HG02943 (cell line): ENCODE measurements around the gene NDUFA11.

Experiments
- ATAC-seq: cut with Tn5 transposase; IDR thresholded peaks from one replicate; pipeline ENCODE4 v1.9.1; 2021; ENCODE audit warnings: mild to moderate bottlenecking, low read depth, moderate library complexity; ENCODE audit not compliant: unreplicated experiment

The NDUFA11 gene

DNA sequence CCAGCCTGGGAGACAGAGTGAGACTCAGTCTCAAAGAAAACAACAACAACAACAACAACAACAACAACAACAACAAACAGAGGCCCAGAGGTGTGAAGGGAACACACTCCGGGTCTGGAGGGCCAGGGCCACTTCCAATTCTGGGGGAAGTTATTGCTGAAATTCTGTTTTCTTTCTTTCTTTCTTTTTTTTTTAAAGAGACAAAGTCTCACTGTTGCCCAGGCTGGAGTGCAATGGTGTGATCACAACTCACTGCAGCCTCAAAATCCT is 7.0 kb upstream of the NDUFA11 start:
- ATAC-seq, result no peak

DNA sequence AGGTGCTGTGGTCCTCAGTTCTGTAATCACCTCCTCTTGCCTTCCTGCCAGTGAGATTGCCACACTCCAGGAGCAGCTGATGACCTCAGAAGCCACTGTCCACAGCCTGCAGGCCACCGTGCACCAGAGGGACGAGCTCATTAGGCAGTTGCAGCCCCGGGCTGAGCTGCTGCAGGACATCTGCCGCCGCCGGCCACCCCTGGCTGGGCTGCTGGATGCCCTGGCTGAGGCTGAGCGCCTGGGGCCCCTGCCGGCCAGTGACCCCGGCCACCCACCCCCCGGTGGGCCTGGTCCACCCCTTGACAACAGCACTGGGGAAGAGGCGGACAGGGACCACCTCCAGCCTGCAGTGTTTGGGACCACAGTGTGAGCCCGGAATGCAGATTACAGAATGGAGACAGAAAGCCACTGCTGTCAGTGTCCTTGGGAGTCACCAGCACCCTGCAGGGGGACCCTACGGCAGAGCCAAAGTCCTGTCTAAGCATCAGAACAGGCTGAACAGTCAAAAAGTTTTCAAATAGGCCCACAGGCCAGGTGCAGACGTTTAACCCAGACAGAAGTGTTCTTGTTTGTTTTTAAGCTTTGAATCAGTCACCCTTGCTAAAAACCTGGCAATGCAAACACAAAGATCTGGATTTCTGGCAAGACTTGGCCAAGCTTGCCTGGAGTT is 5.3 kb upstream of the NDUFA11 start:
- no peak for ATAC-seq

DNA sequence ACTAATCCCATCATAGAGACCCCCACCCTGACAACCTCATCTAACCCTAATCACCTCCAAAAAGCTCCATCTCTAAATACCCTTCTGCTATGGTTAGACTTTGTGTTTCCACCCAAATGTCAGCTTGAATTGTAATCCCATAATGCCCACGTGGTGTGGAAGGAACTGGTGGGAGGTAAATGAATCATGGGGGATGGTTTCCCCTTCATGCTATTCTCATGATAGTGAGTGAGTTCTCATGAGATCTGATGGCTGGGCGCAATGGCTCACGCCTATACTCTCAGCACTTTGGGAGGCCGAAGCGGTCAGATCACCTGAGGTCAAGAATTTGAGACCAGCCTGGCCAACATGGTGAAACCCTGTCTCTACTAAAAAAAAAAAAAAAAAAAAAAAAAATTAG is 3.7 kb upstream of the NDUFA11 start:
- ATAC-seq, result no peak

DNA sequence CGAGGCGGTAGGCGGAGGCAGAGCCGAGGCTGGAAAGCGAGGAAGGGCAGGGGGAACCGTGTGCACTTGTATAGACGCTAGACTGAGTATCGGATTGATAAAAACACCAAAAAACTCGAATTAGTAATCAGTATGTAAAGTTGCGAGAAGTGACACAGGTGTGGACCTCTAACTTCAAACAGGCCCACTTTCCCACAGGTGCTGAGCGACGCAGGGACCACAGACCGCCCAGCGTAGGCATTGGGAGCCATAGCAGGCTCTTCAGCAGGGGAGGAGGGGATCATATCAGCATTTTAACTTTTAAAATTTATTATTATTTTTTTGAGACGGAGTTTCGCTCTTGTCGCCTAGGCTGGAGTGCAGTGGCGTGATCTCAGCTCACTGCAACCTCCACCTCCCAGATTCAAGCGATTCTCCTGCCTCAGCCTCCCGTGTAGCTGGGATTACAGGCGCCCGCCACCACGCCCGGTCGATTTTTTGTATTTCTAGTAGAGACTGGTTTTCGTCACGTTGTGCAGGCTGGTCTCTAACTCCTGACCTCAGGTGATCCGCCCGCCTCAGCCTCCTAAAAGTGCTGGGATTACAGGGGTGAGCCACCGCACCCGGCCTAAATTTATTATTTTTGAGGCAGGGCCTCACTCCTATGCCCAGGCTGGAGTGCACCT is 1.7 kb upstream of the NDUFA11 start:
- ATAC-seq, result no peak

DNA sequence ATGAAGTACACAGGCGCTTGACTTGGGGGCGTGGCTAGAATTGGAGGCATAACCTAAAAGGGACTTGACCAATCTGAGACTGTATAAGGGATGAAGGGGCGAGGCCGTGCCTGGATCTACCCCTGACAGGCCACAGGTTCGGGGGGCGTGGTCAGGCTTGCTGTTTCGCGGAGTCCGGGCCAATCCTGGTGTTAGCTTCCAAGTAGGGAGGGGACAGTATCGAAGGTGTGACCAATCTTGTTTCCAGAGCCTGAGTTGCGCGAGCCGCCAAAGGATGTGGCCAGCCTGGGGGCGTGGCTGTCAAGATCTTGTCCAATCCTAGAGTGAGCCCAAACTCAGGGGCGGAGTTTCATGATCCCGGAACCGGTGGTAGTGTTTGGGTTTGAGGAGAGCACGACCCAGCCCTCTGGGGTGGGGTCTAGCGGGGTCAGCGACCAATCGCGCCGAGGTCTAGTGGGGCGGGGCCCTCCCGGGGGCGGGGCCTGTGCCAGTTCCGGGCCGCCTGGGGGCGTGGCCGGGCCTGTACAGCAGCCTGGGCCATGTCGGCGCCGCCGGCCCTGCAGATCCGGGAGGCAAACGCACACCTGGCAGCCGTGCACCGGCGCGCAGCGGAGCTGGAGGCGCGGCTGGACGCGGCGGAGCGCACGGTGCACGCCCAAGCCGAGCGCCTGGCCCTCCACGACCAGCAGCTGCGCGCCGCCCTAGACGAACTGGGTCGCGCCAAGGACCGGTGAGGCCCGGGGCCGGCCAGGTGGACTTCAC is 943 bp upstream of the NDUFA11 start, which contains the start of gene VMAC:
Gene VMAC (plus strand): TSS at position 521 of the 762 bp plus-strand sequence. CDS start 19 bp downstream, at position 540.
- ATAC-seq, result peak; percentile 75

DNA sequence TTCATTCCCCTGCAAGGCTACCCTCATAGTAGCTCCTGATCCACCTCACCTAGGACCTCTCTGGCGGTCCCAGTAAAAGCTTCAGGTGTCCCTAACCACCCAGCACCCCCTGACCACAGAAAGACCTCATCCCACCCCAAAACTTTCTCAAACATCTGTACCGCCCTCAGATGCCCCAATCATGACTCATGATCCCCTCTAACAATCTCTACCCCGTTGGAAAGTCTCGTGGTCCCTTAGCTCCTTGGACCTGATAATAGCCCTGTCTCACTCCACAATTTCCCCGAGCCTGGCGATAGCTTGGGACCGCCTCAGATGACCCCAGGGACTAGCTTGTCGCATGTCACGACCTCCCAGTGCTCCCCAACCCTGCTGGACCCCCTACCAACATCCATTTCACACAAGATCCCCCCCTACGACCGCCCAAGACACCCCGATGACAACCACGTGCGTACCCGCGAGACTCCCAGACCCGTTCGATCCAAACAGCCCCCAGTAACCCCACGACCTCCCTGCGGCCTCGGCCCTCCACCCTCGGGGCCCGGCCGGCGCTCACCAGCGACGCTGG is 450 bp downstream of the NDUFA11 start:
- no peak for ATAC-seq

DNA sequence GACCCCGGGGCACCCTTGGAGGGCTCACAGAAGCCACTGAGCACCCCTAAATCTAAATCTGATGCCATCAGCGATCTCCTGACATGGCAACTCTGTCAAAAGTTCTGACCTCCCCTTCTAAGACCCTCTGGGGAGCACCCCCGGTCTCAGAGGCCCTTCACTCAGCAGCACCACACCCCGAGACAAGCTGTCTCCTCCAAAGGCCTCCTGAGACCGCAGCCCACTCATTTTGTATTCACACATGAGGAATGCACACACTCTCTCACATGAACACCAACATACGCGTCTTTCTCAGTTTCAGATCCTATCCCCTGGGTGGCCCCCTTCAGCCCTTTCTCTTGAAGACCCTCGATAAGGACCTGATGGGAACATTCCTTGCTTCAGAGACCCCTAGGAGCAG is 2.6 kb downstream of the NDUFA11 start:
- no peak for ATAC-seq

DNA sequence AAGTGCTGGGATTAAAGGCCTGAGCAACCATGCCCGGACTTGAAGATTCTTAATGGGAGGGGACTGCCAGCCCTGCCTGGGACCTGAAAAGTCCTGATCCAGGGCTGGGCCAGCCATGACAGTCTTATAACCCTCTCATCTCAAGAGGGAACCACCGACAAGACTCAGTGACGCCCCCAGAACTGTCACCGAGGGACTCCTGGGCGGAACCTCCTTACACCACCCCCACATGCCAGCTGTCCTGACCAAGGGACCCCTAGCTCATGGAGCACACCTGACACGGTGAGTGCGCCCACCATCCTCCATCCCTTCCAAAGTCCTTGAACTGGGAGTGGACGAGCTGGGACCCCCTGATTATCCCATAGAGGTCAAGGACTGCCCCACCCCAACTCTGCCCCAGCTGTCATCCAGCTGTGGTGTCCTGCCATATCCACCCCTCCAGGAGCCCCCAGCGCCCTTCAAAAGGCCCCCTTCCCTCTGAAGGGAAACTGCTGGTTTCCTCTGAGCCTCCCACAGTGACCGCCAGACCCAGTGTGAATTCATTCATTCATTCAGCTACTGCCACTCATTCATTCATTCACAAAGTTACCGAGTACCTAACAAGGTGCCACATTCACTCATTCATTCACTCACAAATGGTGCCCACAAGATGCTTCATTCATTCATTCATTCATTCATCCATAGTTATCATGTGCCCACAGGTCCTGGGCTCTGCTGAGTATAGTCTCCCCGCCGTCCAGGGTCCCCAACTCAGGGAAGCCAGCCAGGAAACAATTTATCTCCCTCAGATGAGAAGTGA is 3.7 kb downstream of the NDUFA11 start:
- ATAC-seq, result no peak

DNA sequence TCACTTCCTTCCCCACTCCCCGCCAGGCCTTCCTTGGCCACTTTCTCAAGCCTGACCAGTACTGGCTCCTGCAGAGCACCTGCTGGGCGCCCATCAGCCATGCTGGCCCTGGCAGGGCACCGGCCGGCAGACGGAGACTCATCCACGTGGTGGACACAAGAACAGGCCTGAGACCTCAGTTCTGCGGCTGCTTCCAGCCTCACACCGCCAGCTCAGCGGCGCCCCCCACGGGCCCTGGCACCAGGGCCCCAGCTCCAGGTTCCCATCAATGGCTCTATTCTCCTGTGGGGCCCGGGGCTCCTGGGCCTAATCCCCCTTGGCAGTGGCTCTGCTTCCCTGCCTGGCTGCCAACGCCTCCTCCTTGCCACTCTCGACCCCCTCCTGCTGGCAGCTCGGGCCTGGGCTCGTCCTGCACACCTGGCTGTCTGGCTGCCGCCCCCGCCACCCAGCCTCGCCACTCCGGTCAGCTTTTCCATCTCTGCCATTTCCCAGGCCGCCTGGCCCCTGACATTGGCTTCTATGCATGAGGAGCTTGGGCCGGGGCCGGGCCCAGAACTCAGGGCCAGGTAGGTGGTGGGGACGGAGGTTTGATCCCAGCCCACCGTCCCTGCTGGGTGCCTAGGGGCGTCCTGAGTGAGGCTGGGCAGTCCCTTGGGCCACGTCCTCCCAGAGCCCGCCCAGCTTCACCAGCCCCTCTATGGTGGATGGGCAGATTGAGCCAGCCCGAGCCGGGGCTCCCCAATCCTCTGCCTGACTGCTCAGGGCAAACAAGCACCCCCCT is 6.2 kb downstream of the NDUFA11 start:
- no peak for ATAC-seq

DNA sequence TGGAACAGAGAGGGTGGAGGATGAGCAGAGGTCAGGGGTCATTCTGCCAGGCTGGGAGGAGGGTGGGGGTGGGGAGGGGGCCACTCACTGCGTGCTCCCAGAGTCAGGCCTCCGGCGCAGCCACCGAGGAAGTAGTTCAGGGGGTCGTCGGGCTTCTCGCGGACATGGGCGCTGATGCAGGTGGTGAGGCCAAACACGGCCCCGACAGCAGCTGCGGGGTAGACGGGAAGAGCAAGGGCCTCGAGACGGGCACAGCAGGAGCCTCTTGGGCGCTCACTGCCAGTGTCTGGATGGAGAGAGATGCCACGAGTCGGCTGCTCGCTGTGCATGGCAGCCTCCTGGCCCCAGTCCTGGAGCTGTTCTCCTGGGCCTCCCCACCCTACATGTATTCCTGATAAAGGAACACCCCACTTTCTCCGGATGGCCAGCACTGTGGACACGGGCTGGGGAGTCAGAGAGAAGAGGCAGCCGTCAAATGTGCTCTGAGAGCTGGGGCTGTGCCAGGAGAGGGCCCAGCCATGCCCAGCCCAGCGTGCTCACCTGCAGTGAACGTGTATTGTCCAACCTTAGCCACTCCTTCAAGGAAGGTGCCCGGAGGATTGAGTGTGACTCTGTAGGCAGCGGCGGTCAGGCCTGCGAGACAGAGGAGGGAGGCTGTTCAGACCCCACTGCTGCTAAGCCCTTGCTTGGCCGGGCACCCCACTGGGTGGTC is 7.1 kb downstream of the NDUFA11 start:
- ATAC-seq, result no peak

DNA sequence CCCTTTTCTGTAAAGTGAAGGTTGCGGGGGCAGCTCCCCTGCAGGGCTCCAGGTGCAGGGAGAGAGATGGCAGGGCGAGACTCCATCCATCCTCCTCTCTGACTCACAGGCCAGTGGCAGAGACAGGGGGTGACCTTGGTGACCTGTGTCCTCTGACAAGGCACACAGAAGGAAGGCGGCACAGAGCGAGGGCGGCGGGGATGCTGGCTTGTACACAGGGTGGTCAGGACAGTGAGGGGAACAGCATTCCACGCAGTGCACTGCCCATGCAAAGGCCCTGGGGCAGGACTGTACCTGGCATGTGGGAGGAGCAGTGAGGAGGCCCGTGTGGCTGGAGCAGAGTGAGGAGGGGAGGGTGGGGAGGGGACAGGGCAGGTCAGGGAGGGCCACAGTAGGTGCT is 7.7 kb downstream of the NDUFA11 start:
- no peak for ATAC-seq

DNA sequence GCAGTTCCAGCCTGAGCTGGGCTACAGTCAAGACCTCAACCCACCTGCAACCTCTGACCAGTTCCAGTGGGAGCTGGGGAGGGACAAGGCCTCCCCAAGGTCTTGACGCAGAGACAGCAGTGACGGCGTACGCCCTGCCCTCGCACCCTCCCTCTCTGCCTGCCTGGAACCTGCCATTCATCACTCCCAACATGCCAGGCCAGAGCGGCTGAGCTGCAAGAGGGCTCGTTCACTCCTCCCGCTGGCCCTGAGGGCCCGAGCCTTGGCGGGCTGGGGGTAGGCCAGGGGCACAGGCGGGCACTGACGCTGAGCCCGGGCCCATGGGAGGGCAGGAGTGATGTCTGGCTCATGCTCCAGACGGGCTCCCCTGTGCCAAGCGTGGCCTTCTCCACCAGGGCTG is 8.2 kb downstream of the NDUFA11 start:
- no peak for ATAC-seq

DNA sequence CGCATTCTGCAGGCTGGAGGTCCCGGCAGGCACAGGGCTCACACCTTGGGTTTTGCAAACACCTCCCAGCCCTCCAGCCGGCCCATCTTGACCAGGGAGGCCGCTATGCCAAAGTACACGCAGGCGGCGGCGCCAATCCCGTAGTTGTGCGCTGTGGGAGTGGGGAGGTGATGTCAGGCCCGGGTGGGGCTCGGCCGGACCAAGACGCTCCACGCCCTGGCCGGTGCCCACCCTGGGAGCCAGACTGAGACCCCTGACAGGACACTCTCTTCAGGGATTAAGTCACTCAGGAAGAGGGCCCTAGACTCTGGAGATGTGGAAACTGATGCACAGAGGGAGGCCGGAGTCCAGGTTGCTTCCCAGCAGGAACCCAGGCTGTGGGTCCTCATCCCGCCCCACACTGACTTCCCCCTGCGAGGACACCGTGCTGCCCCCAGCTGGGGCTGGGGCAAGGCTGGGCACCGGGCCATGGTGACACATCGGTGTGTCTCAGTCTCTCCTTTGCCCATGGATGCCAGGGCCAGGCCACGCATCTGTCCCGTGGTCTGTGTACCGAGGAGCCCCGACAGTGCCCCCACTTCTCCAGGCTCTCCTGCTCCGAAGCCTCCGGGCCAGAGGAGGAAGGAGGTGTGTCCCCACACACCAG is 8.8 kb downstream of the NDUFA11 start:
- no peak for ATAC-seq

DNA sequence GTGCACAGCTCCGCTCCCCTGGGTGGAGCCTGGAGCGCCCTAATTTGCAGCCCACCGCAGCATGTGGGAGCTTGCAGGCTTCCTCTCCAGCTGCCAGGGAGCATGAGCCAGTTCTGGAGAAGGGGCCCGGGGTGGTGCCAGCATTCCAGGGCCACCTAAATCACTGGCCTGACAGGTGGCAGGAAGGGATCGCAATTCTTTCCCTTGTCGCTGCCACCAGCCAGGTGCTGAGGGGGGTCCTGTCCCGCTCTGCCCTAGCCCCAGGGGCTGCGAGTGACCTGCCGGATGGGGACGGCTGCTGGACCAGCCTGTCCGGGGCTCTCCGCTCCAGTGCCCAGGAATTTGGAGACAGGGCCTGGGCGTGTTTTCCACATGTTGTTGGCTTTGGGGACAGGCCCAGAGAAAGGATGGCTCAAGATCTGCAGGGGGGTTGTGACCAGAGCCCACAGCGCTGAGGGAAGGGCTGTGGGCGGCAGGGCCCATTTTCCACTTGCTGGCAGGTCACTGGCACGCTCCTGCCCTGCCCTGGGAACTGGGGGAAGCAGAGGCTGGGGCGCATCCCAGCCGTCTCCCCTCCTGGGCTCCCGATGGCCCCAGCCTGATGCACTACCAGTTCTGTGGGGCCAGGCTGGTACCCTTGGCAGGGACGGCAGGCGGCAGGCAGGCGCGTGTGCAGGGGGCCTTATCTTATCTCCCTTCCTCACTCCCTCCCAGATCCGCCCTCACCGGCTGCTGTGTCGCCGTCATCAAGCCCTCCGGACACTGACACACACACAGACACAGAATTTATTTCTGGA is 9.5 kb downstream of the NDUFA11 start:
- ATAC-seq, result no peak

DNA sequence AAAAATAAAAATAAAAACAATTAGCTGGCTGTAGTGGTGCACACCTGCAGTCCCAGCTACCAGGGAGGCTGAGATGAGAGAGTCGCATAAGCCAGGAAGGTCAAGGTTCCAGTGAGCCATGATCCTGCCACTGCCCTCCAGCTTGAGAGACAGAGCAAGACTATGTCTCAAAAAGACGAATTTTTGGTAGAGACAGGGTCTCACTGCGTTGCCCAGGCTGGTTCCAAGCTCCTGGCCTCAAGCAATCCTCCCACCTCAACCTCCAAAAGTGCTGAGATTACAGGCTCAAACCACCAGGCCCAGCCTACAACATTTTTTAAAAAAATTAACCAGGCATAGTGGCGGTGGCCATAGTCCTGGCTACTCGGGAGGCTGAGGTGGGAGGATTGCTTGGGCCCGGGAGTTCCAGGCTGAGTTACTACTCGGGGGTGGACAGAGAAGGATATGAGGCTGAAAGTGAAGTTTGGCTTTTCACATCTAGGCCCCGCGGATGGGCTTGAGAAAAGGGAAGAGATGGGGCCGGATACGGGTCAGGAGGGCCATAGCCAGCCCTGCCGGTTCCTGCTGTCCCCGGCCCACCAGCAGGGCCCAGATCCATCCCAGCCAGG is 10.2 kb downstream of the NDUFA11 start:
- ATAC-seq, result no peak

DNA sequence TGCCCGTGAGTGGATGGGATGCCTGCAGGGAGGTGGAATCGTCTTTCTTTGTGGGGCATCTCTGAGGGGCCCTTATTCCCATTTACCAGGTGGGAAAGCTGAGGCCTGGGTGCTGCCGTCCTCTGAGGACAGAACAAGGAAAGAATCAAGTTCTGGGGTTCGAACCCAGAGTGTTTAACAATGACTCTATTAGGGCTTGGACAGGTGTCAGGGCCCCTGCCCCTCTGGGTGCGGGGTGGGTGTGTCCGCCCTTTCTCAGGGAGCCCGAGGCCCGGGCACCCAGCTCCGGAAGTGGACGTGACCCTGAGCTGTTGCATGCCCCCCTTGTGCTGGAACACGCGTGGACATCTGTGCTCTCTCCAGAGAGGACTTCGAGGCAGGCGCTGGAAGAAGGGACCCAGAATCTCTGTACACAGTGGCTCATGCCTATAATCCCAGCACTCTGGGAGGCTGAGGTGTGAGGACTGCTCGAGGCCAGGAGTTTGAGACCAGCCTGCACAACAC is 10.8 kb downstream of the NDUFA11 start:
- ATAC-seq, result no peak

DNA sequence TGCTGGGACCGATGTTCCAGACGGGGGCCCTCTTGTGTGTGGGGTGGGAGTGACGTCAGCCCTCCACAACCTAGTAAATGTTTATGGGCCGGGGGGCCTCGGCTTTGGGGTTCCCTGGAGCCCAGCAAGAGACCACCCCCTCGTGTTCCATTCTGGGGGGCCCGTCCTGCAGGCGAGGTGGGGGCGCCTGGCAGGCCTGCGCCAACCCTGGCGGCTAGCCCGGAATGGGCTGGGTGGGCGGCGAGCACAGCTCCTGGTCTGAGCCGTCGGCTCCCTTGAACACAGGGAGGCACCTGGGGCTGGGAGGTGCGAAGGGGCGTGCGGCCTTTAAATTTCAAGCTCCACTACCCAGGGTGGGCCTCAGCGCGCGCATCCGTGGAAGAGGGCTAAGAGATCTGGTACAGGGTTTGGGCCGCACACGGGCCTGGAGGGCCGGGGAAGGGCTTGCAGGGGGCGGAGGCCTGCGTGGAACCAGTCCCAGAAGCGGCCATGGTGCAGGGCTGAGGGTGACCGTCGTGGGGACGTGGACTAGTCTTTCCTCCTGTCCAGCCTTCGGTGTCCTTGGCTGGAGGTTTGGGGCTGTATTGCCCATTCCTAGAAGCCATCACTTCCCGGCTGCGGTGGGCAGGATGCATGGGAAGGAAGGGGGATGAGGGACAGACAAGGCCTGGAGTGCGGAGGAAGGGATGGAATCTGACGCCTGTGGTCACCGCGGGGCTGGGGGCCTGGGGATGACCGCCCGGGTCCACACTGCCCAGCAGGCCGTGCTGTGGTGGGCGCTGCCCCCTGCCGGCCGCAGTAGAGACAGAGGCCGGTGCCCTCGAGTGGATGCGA is 11.4 kb downstream of the NDUFA11 start:
- no peak for ATAC-seq
